ENCODE measurements around the gene SH3RF3. TPM values are rescaled to one million over a fixed set of nuclear protein-coding genes. Genes with fewer than 3 reads are reported as not detected.
A peak's percentile ranks its signal among the peaks of the same experiment; 100 is the strongest.

Gene SH3RF3
- total and polyA plus RNA-seq, 4 donors = 2.9 to 9.7 (median 8.6) TPM

DNA sequence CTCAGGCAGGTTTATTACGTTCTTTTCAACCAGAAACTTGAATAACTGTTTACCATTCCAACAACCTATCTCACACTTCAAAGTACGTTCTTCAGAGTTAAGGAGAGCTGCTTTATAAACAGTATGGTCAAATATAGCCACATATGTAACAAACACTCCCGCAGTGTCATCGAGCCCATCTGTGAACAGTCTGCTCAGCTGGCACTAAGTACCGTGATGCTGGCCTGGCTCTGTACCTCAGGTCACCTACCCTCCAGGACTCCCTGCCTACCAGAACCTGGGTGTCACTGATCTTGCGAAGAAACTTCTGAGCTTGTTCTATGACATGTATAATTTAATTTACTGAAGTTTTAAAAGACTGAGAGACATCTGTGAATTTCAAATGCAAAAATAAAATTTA lies 413.4 kb downstream of the SH3RF3 start:
- DNase-seq (no peak), ATAC-seq (ENCODE audit: insufficient read depth, low FRiP score) (no peak)

DNA sequence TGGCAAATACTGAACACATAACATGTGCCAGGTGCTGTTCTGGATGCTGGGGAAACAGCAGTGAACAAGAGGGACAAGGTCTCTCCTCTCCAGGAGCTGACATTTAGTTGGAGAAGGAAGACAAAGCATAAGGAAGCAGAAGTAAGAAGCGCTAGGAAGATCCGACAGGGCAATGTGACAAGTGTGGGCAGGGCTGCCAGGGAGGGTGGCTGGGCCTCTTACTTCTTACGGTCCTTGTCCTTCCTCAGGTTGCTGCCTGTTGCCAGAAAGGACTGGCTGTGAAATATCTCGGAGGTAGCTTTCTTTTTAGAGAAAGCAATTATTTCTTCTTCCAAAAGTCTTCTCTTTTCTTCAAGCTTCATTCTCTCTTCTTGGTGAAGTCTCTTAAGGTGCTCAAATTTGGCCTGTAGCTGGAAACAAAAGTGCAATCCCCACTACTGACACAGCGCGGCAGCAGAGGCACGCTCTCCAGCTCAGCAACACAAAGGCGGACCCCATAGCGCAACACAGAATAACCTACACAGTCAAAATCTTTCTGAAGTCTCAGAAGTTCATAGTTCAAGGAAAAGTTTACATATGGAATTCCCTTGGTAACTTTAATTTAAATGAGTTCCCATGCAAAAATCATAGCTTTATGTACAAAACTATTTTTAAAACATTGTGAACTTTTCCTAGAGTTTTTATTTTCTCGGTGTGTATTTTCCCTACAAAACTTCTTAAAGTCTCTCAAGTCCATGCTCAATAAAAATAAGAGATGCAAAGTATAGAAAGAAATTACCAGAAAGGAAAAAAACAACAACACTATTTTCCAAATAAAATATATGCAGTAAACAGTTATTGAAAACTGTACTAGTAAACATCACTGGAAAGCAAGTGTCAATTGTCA lies 417.1 kb downstream of the SH3RF3 start:
- H3K36me3 ChIP-seq (ENCODE audit: control insufficient read depth in 4 of 4, insufficient read depth in 4 of 4, low read length in 4 of 4) = peaks cover 0 to 9% (median 4%) of the 10 kb centered on the region in 4 donors
- ATAC-seq (ENCODE audit: insufficient read depth, low FRiP score) = peak; percentile 93

More for the DNA sequence above, 413.4 kb downstream of the SH3RF3 start:
- peaks cover 0 to 2% (median 0%) of the 10 kb centered on the region in 5 donors for H3K4me1 ChIP-seq (ENCODE audit: control insufficient read depth in 5 of 5, insufficient read depth in 5 of 5, low read length in 5 of 5)
- TF ChIP-seq, protein P1, sequence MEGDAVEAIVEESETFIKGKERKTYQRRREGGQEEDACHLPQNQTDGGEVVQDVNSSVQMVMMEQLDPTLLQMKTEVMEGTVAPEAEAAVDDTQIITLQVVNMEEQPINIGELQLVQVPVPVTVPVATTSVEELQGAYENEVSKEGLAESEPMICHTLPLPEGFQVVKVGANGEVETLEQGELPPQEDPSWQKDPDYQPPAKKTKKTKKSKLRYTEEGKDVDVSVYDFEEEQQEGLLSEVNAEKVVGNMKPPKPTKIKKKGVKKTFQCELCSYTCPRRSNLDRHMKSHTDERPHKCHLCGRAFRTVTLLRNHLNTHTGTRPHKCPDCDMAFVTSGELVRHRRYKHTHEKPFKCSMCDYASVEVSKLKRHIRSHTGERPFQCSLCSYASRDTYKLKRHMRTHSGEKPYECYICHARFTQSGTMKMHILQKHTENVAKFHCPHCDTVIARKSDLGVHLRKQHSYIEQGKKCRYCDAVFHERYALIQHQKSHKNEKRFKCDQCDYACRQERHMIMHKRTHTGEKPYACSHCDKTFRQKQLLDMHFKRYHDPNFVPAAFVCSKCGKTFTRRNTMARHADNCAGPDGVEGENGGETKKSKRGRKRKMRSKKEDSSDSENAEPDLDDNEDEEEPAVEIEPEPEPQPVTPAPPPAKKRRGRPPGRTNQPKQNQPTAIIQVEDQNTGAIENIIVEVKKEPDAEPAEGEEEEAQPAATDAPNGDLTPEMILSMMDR (IDR thresholded peaks at IDR 0.05; ENCODE audit: control extremely low read depth, extremely low read depth) = no peak
- 74 to 90% methylated on average over 6 of the region's 6 CpGs for WGBS, 2 donors
- H3K9ac ChIP-seq (ENCODE audit: insufficient read depth in 1 of 2, low read length in 2 of 2) = no peak overlapping the region
- peaks cover 0 to 9% (median 4%) of the 10 kb centered on the region in 4 donors for H3K36me3 ChIP-seq (ENCODE audit: control insufficient read depth in 4 of 4, insufficient read depth in 4 of 4, low read length in 4 of 4)
- H3K27ac ChIP-seq (ENCODE audit: low read depth in 1 of 2, low read length in 1 of 2) = no peak overlapping the region
- no peaks in the 10 kb centered on the region for H3K9me3 ChIP-seq (ENCODE audit: control insufficient read depth in 4 of 4, insufficient read depth in 3 of 4, low read length in 3 of 4)
- no peak overlapping the region for H3K4me3 ChIP-seq
- no peaks in the 10 kb centered on the region for H3K27me3 ChIP-seq (ENCODE audit: control insufficient read depth in 3 of 3, insufficient read depth in 3 of 3, low read length in 2 of 3)

DNA sequence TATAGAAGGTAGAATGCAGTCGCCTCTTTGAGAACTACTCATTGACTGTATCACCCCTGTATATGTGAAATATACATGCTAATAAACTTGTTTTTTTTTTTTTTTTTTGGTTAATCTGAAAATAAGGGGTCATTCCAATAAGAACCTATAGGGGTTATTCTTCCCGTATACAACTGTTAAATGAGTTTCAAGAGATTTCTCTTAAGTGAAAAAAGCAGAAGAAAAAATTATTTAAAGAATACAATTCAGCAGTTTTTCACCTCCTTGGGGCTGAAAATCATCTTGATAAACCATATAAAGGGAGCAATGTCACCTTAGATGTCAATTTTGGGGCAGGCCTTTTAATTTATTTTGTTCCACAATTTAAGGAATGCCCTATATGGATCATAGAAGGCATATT lies 418.3 kb downstream of the SH3RF3 start:
- H3K27me3 ChIP-seq (ENCODE audit: control insufficient read depth in 3 of 3, insufficient read depth in 3 of 3, low read length in 2 of 3) = no peaks in the 10 kb centered on the region
- no peak for ATAC-seq (ENCODE audit: insufficient read depth, low FRiP score)
- H3K36me3 ChIP-seq (ENCODE audit: control insufficient read depth in 4 of 4, insufficient read depth in 4 of 4, low read length in 4 of 4) = peaks cover 0 to 6% (median 4%) of the 10 kb centered on the region in 4 donors
- peaks cover 0 to 2% (median 0%) of the 10 kb centered on the region in 5 donors for H3K4me1 ChIP-seq (ENCODE audit: control insufficient read depth in 5 of 5, insufficient read depth in 5 of 5, low read length in 5 of 5)
- H3K9ac ChIP-seq (ENCODE audit: insufficient read depth in 1 of 2, low read length in 2 of 2) = no peak overlapping the region
- no peak overlapping the region for H3K4me3 ChIP-seq
- TF ChIP-seq, protein P1 (IDR thresholded peaks at IDR 0.05; ENCODE audit: control extremely low read depth, extremely low read depth) = no peak
- H3K9me3 ChIP-seq (ENCODE audit: control insufficient read depth in 4 of 4, insufficient read depth in 3 of 4, low read length in 3 of 4) = no peaks in the 10 kb centered on the region
- WGBS, 2 donors = 88 to 91% methylated on average over 2 of the region's 2 CpGs
- no peak for DNase-seq
- no peak overlapping the region for H3K27ac ChIP-seq (ENCODE audit: low read depth in 1 of 2, low read length in 1 of 2)

More for the DNA sequence above, 417.1 kb downstream of the SH3RF3 start:
- Histone ChIP-seq H3K9me3 (ENCODE audit: control insufficient read depth in 4 of 4, insufficient read depth in 3 of 4, low read length in 3 of 4) (no peaks in the 10 kb centered on the region), H3K27ac (ENCODE audit: low read depth in 1 of 2, low read length in 1 of 2) (no peak overlapping the region), H3K27me3 (ENCODE audit: control insufficient read depth in 3 of 3, insufficient read depth in 3 of 3, low read length in 2 of 3) (no peaks in the 10 kb centered on the region), H3K9ac (ENCODE audit: insufficient read depth in 1 of 2, low read length in 2 of 2) (no peak overlapping the region), H3K4me1 (ENCODE audit: control insufficient read depth in 5 of 5, insufficient read depth in 5 of 5, low read length in 5 of 5) (peaks cover 0 to 2% (median 0%) of the 10 kb centered on the region in 5 donors), H3K4me3 (no peak overlapping the region)
- DNase-seq = peak; percentile 79 to 83 (median 82)
- 31 to 39% methylated on average over 10 of the region's 10 CpGs for WGBS, 2 donors
- TF ChIP-seq, protein P1 (IDR thresholded peaks at IDR 0.05; ENCODE audit: control extremely low read depth, extremely low read depth) = peak; percentile 94

All from lung (tissue), 12 donors.